Adrenal gland (tissue), 5 donors: ENCODE results near the gene PRX.

ENCODE experiments used
- CTCF ChIP-seq, 6 experiments: fragments of 450-650 bp in 4 of 6; fragments of 200-600 bp in 2 of 6; sonication (generic) in 1 of 6; IDR thresholded peaks; 1 replicate in 5 of 6; 2 replicates in 1 of 6; pipeline versions ENCODE4 v1.5.1 to v1.8.0; 2016 to 2021; ENCODE audit warnings: antibody characterized with exemption in 6 of 6, mild to moderate bottlenecking in 2 of 6, moderate library complexity in 1 of 6
- POLR2A ChIP-seq, 2 donors: fragments of 450-650 bp; IDR thresholded peaks; one replicate each; pipeline ENCODE4 v1.6.1; 2017; ENCODE audit warnings: antibody characterized with exemption in 2 of 2, mild to moderate bottlenecking in 2 of 2, moderate library complexity in 1 of 2
- donor health status: DM: no; HTN: no; CAD: no.

- TF ChIP-seq CTCF (IDR thresholded peaks at IDR 0.05) (no peak), POLR2A (IDR thresholded peaks at IDR 0.05) (no peak)
These were observed 3.2 kb downstream of the PRX start for GRCh38 chr19:40410030-40410389.
